Mammary epithelial cell (primary cell): Measurements from ENCODE around the gene CACUL1.

Experiments used
- CTCF ChIP-seq, 2 donors: IDR thresholded peaks in 1 of 2; conservative IDR thresholded peaks in 1 of 2; 2 replicates each; pipeline ENCODE4 v1.5.1; 2011 to 2012; ENCODE audit warnings: inconsistent platforms in 2 of 2, low read length in 2 of 2, mild to moderate bottlenecking in 2 of 2, control low read depth in 1 of 2, low read depth in 1 of 2; ENCODE audit not compliant: insufficient read depth in 1 of 2; ENCODE audit errors: extremely low read depth in 1 of 2
- EZH2 ChIP-seq: IDR thresholded peaks from 2 replicates; pipeline ENCODE4 v1.6.1; 2012; ENCODE audit warnings: low read length, inconsistent platforms, borderline replicate concordance

GRCh38 chr10:118802126-118802793, 47.5 kb upstream of the CACUL1 start:
- no peak for TF ChIP-seq CTCF (conservative IDR thresholded peaks at IDR 0.05 in 1 of 2, IDR thresholded peaks at IDR 0.05 in 1 of 2; ENCODE audit: extremely low read depth in 1 of 2, insufficient read depth in 1 of 2, low read depth in 1 of 2, low read length in 2 of 2)
- no peak for TF ChIP-seq EZH2
